Measurements from ENCODE around the gene AKR1D1. TPM values are rescaled to one million over a fixed set of nuclear protein-coding genes. Genes with fewer than 3 reads are reported as not detected.
"Not testable (repeated sequence)": the region's sequence is repeated elsewhere in the genome, so short reads cannot be mapped to it uniquely, and the experiment has no call there.

Gene AKR1D1
- total RNA-seq, 4 donors from 2014 or later, result not detected

- H3K36me3 ChIP-seq, result no peaks in the 10 kb centered on the region
- H3K27me3 ChIP-seq, result no peaks in the 10 kb centered on the region
- no peaks in the 10 kb centered on the region for H3K4me1 ChIP-seq
- H3K27ac ChIP-seq, result no peak overlapping the region
- H3K9me3 ChIP-seq, result peaks cover 0 to 6% (median 0%) of the 10 kb centered on the region in 4 donors
- no peak for TF ChIP-seq EP300 (IDR thresholded peaks at IDR 0.05)
- no peak for TF ChIP-seq CTCF (IDR thresholded peaks at IDR 0.05)
- no peak for TF ChIP-seq POLR2A (IDR thresholded peaks at IDR 0.05)
- H3K4me3 ChIP-seq, result no peak overlapping the region
- DNase-seq (ENCODE audit: low spot score in 2 of 2), result no peak
Measured at GRCh38 chr7:138032186-138032585, 44.1 kb upstream of the AKR1D1 start.

GRCh38 chr7:138032770-138033169 lies 43.5 kb upstream of the AKR1D1 start:
- WGBS, 2 donors, result 81% methylated on average over 3 of the region's 3 CpGs
- Histone ChIP-seq H3K36me3 (no peaks in the 10 kb centered on the region), H3K27me3 (no peaks in the 10 kb centered on the region), H3K9me3 (peaks cover 0 to 6% (median 0%) of the 10 kb centered on the region in 4 donors), H3K4me3 (no peak overlapping the region), H3K27ac (no peak overlapping the region), H3K4me1 (no peaks in the 10 kb centered on the region)
- TF ChIP-seq EP300 (IDR thresholded peaks at IDR 0.05) (no peak), POLR2A (IDR thresholded peaks at IDR 0.05) (no peak), CTCF (IDR thresholded peaks at IDR 0.05) (no peak)
- no peak for DNase-seq (ENCODE audit: low spot score in 2 of 2)

GRCh38 chr7:138033241-138033640 lies 43.0 kb upstream of the AKR1D1 start:
- TF ChIP-seq EP300 (IDR thresholded peaks at IDR 0.05), result no peak
- TF ChIP-seq POLR2A (IDR thresholded peaks at IDR 0.05), result no peak
- TF ChIP-seq CTCF (IDR thresholded peaks at IDR 0.05), result no peak
- Histone ChIP-seq H3K4me3 (no peak overlapping the region), H3K36me3 (no peaks in the 10 kb centered on the region), H3K27me3 (no peaks in the 10 kb centered on the region), H3K4me1 (no peaks in the 10 kb centered on the region), H3K9me3 (peaks cover 0 to 6% (median 0%) of the 10 kb centered on the region in 4 donors), H3K27ac (no peak overlapping the region)
- no peak for DNase-seq (ENCODE audit: low spot score in 2 of 2)
- 78 to 82% methylated on average over 4 of the region's 4 CpGs for WGBS, 2 donors

- WGBS, 2 donors, result 63 to 66% methylated on average over 2 of the region's 2 CpGs
- no peak overlapping the region for H3K27ac ChIP-seq
- H3K27me3 ChIP-seq, result no peaks in the 10 kb centered on the region
- no peaks in the 10 kb centered on the region for H3K4me1 ChIP-seq
- TF ChIP-seq CTCF (IDR thresholded peaks at IDR 0.05), result no peak
- TF ChIP-seq EP300 (IDR thresholded peaks at IDR 0.05), result no peak
- no peak for TF ChIP-seq POLR2A (IDR thresholded peaks at IDR 0.05)
- H3K4me3 ChIP-seq, result no peak overlapping the region
- DNase-seq (ENCODE audit: low spot score in 2 of 2), result no peak
- peaks cover 0 to 6% (median 0%) of the 10 kb centered on the region in 4 donors for H3K9me3 ChIP-seq
- no peaks in the 10 kb centered on the region for H3K36me3 ChIP-seq
Measured at GRCh38 chr7:138036135-138036534, 40.1 kb upstream of the AKR1D1 start.

GRCh38 chr7:138040063-138040462 lies 36.2 kb upstream of the AKR1D1 start:
- not testable (repeated sequence) for H3K27ac ChIP-seq; H3K36me3 ChIP-seq; H3K27me3 ChIP-seq; H3K4me3 ChIP-seq; DNase-seq (ENCODE audit: low spot score in 2 of 2); H3K4me1 ChIP-seq; H3K9me3 ChIP-seq
- whole genome bisulfite sequencing, 2 donors, result 63 to 71% methylated on average over 1 of the region's 1 CpG

GRCh38 chr7:138044897-138045296 lies 31.4 kb upstream of the AKR1D1 start:
- H3K27me3 ChIP-seq, result no peaks in the 10 kb centered on the region
- H3K9me3 ChIP-seq, result no peaks in the 10 kb centered on the region
- no peak overlapping the region for H3K27ac ChIP-seq
- WGBS, 2 donors, result 91 to 92% methylated on average over 2 of the region's 2 CpGs
- no peak for DNase-seq (ENCODE audit: low spot score in 2 of 2)
- H3K4me3 ChIP-seq, result no peak overlapping the region
- TF ChIP-seq CTCF (IDR thresholded peaks at IDR 0.05) (no peak), EP300 (IDR thresholded peaks at IDR 0.05) (no peak), POLR2A (IDR thresholded peaks at IDR 0.05) (no peak)
- no peaks in the 10 kb centered on the region for H3K36me3 ChIP-seq
- no peaks in the 10 kb centered on the region for H3K4me1 ChIP-seq
